HEK293 (cell line): Measurements from ENCODE around the gene ARHGAP33.

Source experiments
- CTCF ChIA-PET: fragments of 350-600 bp; formaldehyde crosslinking; extraction: SDS; loops from one replicate; lab custom pipeline; 2021; ENCODE audit warnings: antibody characterized with exemption; lab: Yijun Ruan, JAX
- POLR2A ChIA-PET: fragments of 300-600 bp; formaldehyde crosslinking; extraction: SDS; loops from one replicate; lab custom pipeline; 2020; ENCODE audit warnings: antibody characterized with exemption, inconsistent platforms; lab: Yijun Ruan, JAX
- H3K27ac ChIP-seq: fragments of 200-500 bp; sonication (Bioruptor generic); 2 replicates; pipeline ENCODE4 v1.5.1; 2014; ENCODE audit warnings: low read depth, low read length, control low read depth, inconsistent platforms; ENCODE audit errors: extremely low read depth
- H3K36me3 ChIP-seq, 2 experiments: fragments of 200-500 bp in 1 of 2; sonication (Bioruptor generic) in 1 of 2; 1 replicate in 1 of 2; 2 replicates in 1 of 2; pipeline ENCODE4 v1.5.1; 2014 to 2017; ENCODE audit warnings: inconsistent platforms in 2 of 2, low read length in 2 of 2; ENCODE audit not compliant: control insufficient read depth in 2 of 2, insufficient read depth in 1 of 2
- H3K4me1 ChIP-seq: fragments of 200-500 bp; sonication (Bioruptor generic); 2 replicates; pipeline ENCODE4 v1.5.1; 2014; ENCODE audit warnings: mild to moderate bottlenecking, low read length, inconsistent platforms; ENCODE audit not compliant: control insufficient read depth, insufficient read depth
- H3K4me3 ChIP-seq: 2 replicates; pipeline ENCODE4 v1.5.1; 2011; ENCODE audit warnings: low read depth, mild to moderate bottlenecking, control low read depth, low read length, moderate library complexity
- H3K9me3 ChIP-seq: fragments of 200-500 bp; sonication (Bioruptor generic); 2 replicates; pipeline ENCODE4 v1.5.1; 2014; ENCODE audit warnings: low read depth, low read length, inconsistent platforms; ENCODE audit not compliant: control insufficient read depth, insufficient read depth
- GLIS2 ChIP-seq: fragments of 450-650 bp; formaldehyde crosslinking; IDR thresholded peaks from 2 replicates; pipeline ENCODE4 v1.5.1; 2016; ENCODE audit warnings: missing biosample characterization, missing genetic modification characterization
- KLF16 ChIP-seq: fragments of 450-650 bp; formaldehyde crosslinking; IDR thresholded peaks from 2 replicates; pipeline ENCODE4 v1.5.1; 2017; ENCODE audit warnings: missing biosample characterization, missing genetic modification characterization
- PATZ1 ChIP-seq: fragments of 450-650 bp; formaldehyde crosslinking; IDR thresholded peaks from 2 replicates; pipeline ENCODE4 v1.5.1; 2016; ENCODE audit warnings: missing biosample characterization, missing genetic modification characterization
- ZBTB6 ChIP-seq: fragments of 450-650 bp; formaldehyde crosslinking; IDR thresholded peaks from 2 replicates; pipeline ENCODE4 v1.5.1; 2017; ENCODE audit warnings: missing biosample characterization, missing genetic modification characterization
- ZBTB7A ChIP-seq: fragments of 450-650 bp; formaldehyde crosslinking; IDR thresholded peaks from 2 replicates; pipeline ENCODE4 v1.5.1; 2016; ENCODE audit warnings: low read depth, missing biosample characterization, missing genetic modification characterization
- ZFHX2 ChIP-seq: fragments of 450-650 bp; formaldehyde crosslinking; conservative IDR thresholded peaks from 2 replicates; pipeline ENCODE4 v1.5.1; 2016; ENCODE audit warnings: missing biosample characterization, missing genetic modification characterization
- ZIC2 ChIP-seq: fragments of 450-650 bp; formaldehyde crosslinking; IDR thresholded peaks from 2 replicates; pipeline ENCODE4 v1.5.1; 2016; ENCODE audit warnings: missing biosample characterization, missing genetic modification characterization
- ZNF19 ChIP-seq: fragments of 450-650 bp; formaldehyde crosslinking; IDR thresholded peaks from 2 replicates; pipeline ENCODE4; 2016; ENCODE audit warnings: missing biosample characterization, missing genetic modification characterization, low read depth
- ZNF707 ChIP-seq: fragments of 450-650 bp; formaldehyde crosslinking; IDR thresholded peaks from 2 replicates; pipeline ENCODE4 v1.5.1; 2016; ENCODE audit warnings: missing biosample characterization, missing genetic modification characterization
- ZSCAN23 ChIP-seq: fragments of 450-650 bp; formaldehyde crosslinking; IDR thresholded peaks from 2 replicates; pipeline ENCODE4 v1.5.1; 2016; ENCODE audit warnings: missing biosample characterization, missing genetic modification characterization

Gene ARHGAP33

GRCh38 chr19:35753634-35754369 is 21.6 kb upstream of the ARHGAP33 start (continued):
- TF ChIP-seq ZBTB6 (tag by site-specific recombination) (no peak), ZNF707 (tag by site-specific recombination) (no peak), ZNF19 (tag by site-specific recombination) (no peak), KLF16 (tag by site-specific recombination) (no peak)

GRCh38 chr19:35754370-35755130 is 20.8 kb upstream of the ARHGAP33 start:
- Histone ChIP-seq H3K9me3 (no peaks in the 10 kb centered on the region), H3K4me3 (no peak overlapping the region), H3K4me1 (peaks cover 18% of the 10 kb centered on the region), H3K27ac (0 out of 2 replicates have a peak overlapping the region, but pooled peaks have one; percentile 24), H3K36me3 (peaks cover 43 to 56% of the 10 kb centered on the region in 2 experiments)
- ChIA-PET CTCF (interaction anchor here (1.3 kb wide), 1 partner anchor 9 kb away, joined by 3 read pairs; the partner anchor contains the start of genes PSENEN and U2AF1L4), POLR2A (interaction anchor here (0.7 to 0.8 kb wide), 2 partner anchors 14 to 22 kb away, joined by 3 to 6 read pairs; no protein-coding TSS in a partner anchor)
- no peak for TF ChIP-seq ZFHX2 (tag by site-specific recombination)
- TF ChIP-seq PATZ1, result 0 out of 2 replicates have a peak, but pooled peaks have one; percentile 11
- TF ChIP-seq, all 188 proteins: peak for 1

GRCh38 chr19:35755131-35755549 is 20.2 kb upstream of the ARHGAP33 start:
- ChIA-PET POLR2A (interaction anchor here (0.7 to 3.0 kb wide), 2 partner anchors 10 to 15 kb away, joined by 4 to 53 read pairs; partner anchors contain the start of genes PSENEN and U2AF1L4), CTCF (interaction anchor here (1.3 kb wide), 1 partner anchor 10 kb away, joined by 3 read pairs; the partner anchor contains the start of genes PSENEN and U2AF1L4)
- H3K4me3 ChIP-seq, result no peak overlapping the region
- H3K27ac ChIP-seq, result no peak overlapping the region
- peaks cover 15% of the 10 kb centered on the region for H3K4me1 ChIP-seq
- no peaks in the 10 kb centered on the region for H3K9me3 ChIP-seq
- peaks cover 49 to 58% of the 10 kb centered on the region in 2 experiments for H3K36me3 ChIP-seq
- no peak for TF ChIP-seq ZSCAN23 (tag by site-specific recombination)
- TF ChIP-seq ZIC2 (tag by site-specific recombination), result 0 out of 2 replicates have a peak, but pooled peaks have one; percentile 11
- TF ChIP-seq ZBTB7A (tag by site-specific recombination), result peak; percentile 71; the same call in 1 of the 2 replicates
- TF ChIP-seq GLIS2 (tag by site-specific recombination), result 0 out of 2 replicates have a peak, but pooled peaks have one; percentile 20
- TF ChIP-seq PATZ1, result 0 out of 2 replicates have a peak, but pooled peaks have one; percentile 9
